ENCODE measurements around the gene SOD1.

- TF ChIP-seq GATA2 (IDR thresholded peaks at IDR 0.05; ENCODE audit: low read depth, low read length), result no peak
- TF ChIP-seq GATA3 (IDR thresholded peaks at IDR 0.05; ENCODE audit: low read depth, low read length), result no peak
These were observed 54.7 kb downstream of the SOD1 start for GRCh38 chr21:31713973-31714740.
